SU-DHL-6 (cell line): ENCODE data around the gene CD99L2.

Source experiments
- H2AFZ ChIP-seq: fragments of 200-600 bp; sonication (generic); 2 replicates; pipeline ENCODE4 v1.6.1; 2014; ENCODE audit warnings: low read depth, mild to moderate bottlenecking, moderate library complexity, mixed read lengths, antibody characterized with exemption, low read length; ENCODE audit not compliant: severe bottlenecking
- H3F3A ChIP-seq: fragments of 200-600 bp; shearing (Covaris generic); 2 replicates; pipeline ENCODE4 v1.6.0; 2016; ENCODE audit warnings: antibody characterized with exemption, mild to moderate bottlenecking; ENCODE audit not compliant: insufficient read depth
- H3K27ac ChIP-seq: fragments of 200-600 bp; sonication (generic); 2 replicates; pipeline ENCODE4 v1.5.1; 2016; ENCODE audit warnings: low read depth, mild to moderate bottlenecking, low read length, moderate library complexity, mixed read lengths
- H3K27me3 ChIP-seq: fragments of 200-600 bp; sonication (generic), shearing (Covaris generic); 2 replicates; pipeline ENCODE4 v1.6.0; 2014; ENCODE audit warnings: mild to moderate bottlenecking, low read length
- H3K36me3 ChIP-seq: fragments of 200-600 bp; sonication (generic); 2 replicates; pipeline ENCODE4 v1.6.1; 2014; ENCODE audit warnings: mild to moderate bottlenecking, low read length, mixed read lengths
- H3K4me2 ChIP-seq: fragments of 300-600, 200-600 bp; shearing (Covaris generic), sonication (generic); 2 replicates; pipeline ENCODE4 v1.6.0; 2014; ENCODE audit warnings: low read length, low read depth, mild to moderate bottlenecking; ENCODE audit not compliant: poor library complexity, severe bottlenecking
- H3K4me3 ChIP-seq: fragments of 200-600 bp; sonication (generic); 2 replicates; pipeline ENCODE4 v1.5.1; 2014; ENCODE audit warnings: antibody characterized with exemption, low read length, mild to moderate bottlenecking, mixed read lengths; ENCODE audit not compliant: insufficient read depth, poor library complexity, severe bottlenecking
- H3K79me2 ChIP-seq: fragments of 200-600 bp; sonication (generic); 2 replicates; pipeline ENCODE4 v1.6.1; 2014; ENCODE audit warnings: mild to moderate bottlenecking, low read length, moderate library complexity; ENCODE audit not compliant: insufficient read depth
- H3K9ac ChIP-seq: fragments of 200-600 bp; sonication (generic); 2 replicates; pipeline ENCODE4 v1.7.0; 2014; ENCODE audit warnings: mild to moderate bottlenecking, low read length
- H3K9me2 ChIP-seq: fragments of 200-600 bp; sonication (generic); replicated peaks from 2 replicates; pipeline ENCODE4 v1.6.1; 2014; ENCODE audit warnings: low read length; ENCODE audit not compliant: insufficient read depth
- H3K9me3 ChIP-seq: fragments of 200-600 bp; sonication (generic); 2 replicates; pipeline ENCODE4 v1.6.1; 2014; ENCODE audit warnings: low read length, mixed read lengths; ENCODE audit not compliant: insufficient read depth
- H4K20me1 ChIP-seq: fragments of 200-600 bp; sonication (generic); 2 replicates; pipeline ENCODE4 v1.6.1; 2014; ENCODE audit warnings: low read depth, mild to moderate bottlenecking, antibody characterized with exemption, low read length, moderate library complexity, mixed read lengths
- EZH2phosphoT487 ChIP-seq: fragments of 200-600 bp; sonication (generic), shearing (Covaris generic); conservative IDR thresholded peaks from 2 replicates; pipeline ENCODE4 v1.6.1; 2018; ENCODE audit warnings: mild to moderate bottlenecking, antibody characterized with exemption, low read length, moderate library complexity, mixed read lengths
- TF ChIP-seq, protein P1 (sequence below): fragments of 200-600 bp; sonication (generic); IDR thresholded peaks from one replicate; pipeline ENCODE4 v1.5.1; 2017; ENCODE audit warnings: antibody characterized with exemption, mild to moderate bottlenecking, low read length, moderate library complexity; ENCODE audit not compliant: insufficient read depth, poor library complexity, severe bottlenecking

CD99L2 gene

GRCh38 chrX:150792949-150793527 lies 105.4 kb downstream of the CD99L2 start:
- Histone ChIP-seq H3K9me2 (no peaks in the 10 kb centered on the region), H3K9ac (no peak overlapping the region), H3K27ac (no peak overlapping the region), H3K27me3 (no peaks in the 10 kb centered on the region), H4K20me1 (no peaks in the 10 kb centered on the region), H3F3A (no peaks in the 10 kb centered on the region), H2AFZ (no peak overlapping the region), H3K9me3 (no peaks in the 10 kb centered on the region), H3K36me3 (no peaks in the 10 kb centered on the region), H3K79me2 (no peaks in the 10 kb centered on the region), H3K4me3 (no peak overlapping the region), H3K4me2 (no peak overlapping the region)
- TF ChIP-seq, protein P1, sequence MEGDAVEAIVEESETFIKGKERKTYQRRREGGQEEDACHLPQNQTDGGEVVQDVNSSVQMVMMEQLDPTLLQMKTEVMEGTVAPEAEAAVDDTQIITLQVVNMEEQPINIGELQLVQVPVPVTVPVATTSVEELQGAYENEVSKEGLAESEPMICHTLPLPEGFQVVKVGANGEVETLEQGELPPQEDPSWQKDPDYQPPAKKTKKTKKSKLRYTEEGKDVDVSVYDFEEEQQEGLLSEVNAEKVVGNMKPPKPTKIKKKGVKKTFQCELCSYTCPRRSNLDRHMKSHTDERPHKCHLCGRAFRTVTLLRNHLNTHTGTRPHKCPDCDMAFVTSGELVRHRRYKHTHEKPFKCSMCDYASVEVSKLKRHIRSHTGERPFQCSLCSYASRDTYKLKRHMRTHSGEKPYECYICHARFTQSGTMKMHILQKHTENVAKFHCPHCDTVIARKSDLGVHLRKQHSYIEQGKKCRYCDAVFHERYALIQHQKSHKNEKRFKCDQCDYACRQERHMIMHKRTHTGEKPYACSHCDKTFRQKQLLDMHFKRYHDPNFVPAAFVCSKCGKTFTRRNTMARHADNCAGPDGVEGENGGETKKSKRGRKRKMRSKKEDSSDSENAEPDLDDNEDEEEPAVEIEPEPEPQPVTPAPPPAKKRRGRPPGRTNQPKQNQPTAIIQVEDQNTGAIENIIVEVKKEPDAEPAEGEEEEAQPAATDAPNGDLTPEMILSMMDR = no peak
- TF ChIP-seq EZH2phosphoT487 = no peak

DNA sequence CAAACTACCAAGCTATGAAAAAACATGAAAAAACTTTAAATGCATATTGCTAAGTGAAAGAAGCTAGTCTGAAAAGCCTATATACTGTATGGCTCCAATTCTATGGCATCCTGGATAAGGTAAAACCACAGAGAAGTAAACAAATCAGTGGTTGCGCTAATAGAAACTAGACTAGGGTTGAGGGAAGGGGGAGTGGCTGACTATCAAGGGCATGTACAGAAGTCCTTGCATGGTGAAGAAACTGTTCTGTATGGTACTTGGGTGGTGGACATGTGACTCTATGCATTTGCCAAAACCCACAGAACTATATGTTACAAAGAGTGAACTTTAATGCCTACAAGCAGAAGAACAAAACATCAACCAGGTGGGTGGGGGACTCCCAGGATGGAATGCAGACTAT lies 108.4 kb downstream of the CD99L2 start:
- Histone ChIP-seq H3K27me3 (no peaks in the 10 kb centered on the region), H3K79me2 (no peaks in the 10 kb centered on the region), H3K4me2 (no peak overlapping the region), H2AFZ (no peak overlapping the region), H3F3A (no peaks in the 10 kb centered on the region), H3K4me3 (no peak overlapping the region), H3K36me3 (no peaks in the 10 kb centered on the region), H3K9me3 (no peaks in the 10 kb centered on the region), H3K9ac (no peak overlapping the region), H3K27ac (no peak overlapping the region), H4K20me1 (no peaks in the 10 kb centered on the region), H3K9me2 (no peaks in the 10 kb centered on the region)
- TF ChIP-seq EZH2phosphoT487 = no peak
- TF ChIP-seq, protein P1 = no peak

DNA sequence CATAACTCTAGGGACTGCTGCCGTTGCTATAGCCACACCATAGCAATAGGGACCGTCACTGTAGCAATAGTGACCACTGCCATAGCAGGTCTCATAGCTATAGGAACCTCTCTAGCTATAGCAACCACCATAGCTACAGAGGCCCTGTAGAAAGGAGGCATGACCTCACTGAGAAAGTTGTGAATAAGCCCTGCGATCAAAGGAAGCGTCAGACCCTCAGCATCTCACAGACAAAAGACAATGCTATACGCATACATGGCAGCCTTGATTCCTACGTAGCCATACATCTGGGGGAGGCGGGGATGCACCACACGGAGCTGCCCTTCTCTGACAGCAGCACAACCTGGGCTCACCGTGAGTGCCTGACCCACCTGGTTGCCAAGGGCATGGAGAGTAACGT lies 116.8 kb downstream of the CD99L2 start:
- TF ChIP-seq, protein P1 = no peak
- Histone ChIP-seq H3K4me2 (no peak overlapping the region), H3K9me3 (no peaks in the 10 kb centered on the region), H3K27me3 (no peaks in the 10 kb centered on the region), H2AFZ (no peak overlapping the region), H4K20me1 (no peaks in the 10 kb centered on the region), H3K9ac (no peak overlapping the region), H3K9me2 (no peaks in the 10 kb centered on the region), H3K27ac (no peak overlapping the region), H3K4me3 (no peak overlapping the region), H3F3A (no peaks in the 10 kb centered on the region), H3K36me3 (no peaks in the 10 kb centered on the region), H3K79me2 (no peaks in the 10 kb centered on the region)
